Measurements from ENCODE around the gene SIAH2. TPM values are rescaled to one million over a fixed set of nuclear protein-coding genes. Genes with fewer than 3 reads are reported as not detected.

SIAH2 gene
- total and polyA plus RNA-seq, 2 of the 8 experiments (the other 6 are each of a cell fraction or from before 2014, with no cell fraction given), result 23.9 to 34.2 TPM

- H2AK5ac ChIP-seq (ENCODE audit: low read depth, low read length), result no peak overlapping the region
- H3K14ac ChIP-seq (ENCODE audit: insufficient read length), result no peak overlapping the region
- no peak overlapping the region for H4K8ac ChIP-seq (ENCODE audit: extremely low read depth, insufficient read depth, low read length)
- no peaks in the 10 kb centered on the region; the same call in 1 of the 2 replicates for H3K23me2 ChIP-seq (ENCODE audit: low read depth, low read length)
- no peak overlapping the region for H2BK12ac ChIP-seq (ENCODE audit: low read depth, low read length)
- 95% methylated on average over 1 of the region's 1 CpG; no CpG with 5 or more reads in 1 of the 2 experiments for WGBS, 2 experiments (ENCODE audit: extremely low coverage in 1 of 2, insufficient coverage in 1 of 2, insufficient read length in 1 of 2, insufficient replicate concordance in 2 of 2, low coverage in 1 of 2, low lambda C conversion rate in 2 of 2, missing lambda C conversion rate in 1 of 2)
- ChIA-PET POLR2A (ENCODE audit: partially characterized antibody) (interaction anchor here (1.0 kb wide), 1 partner anchor 17 kb away, joined by 4 read pairs; no protein-coding TSS in a partner anchor), CTCF (ENCODE audit: partially characterized antibody) (interaction anchor here (0.9 to 1.7 kb wide), 2 partner anchors 15 to 119 kb away, joined by 3 to 4 read pairs; no protein-coding TSS in a partner anchor)
- TF ChIP-seq JUN (IDR thresholded peaks at IDR 0.05; ENCODE audit: low read depth, low read length) (no peak), NANOG (IDR thresholded peaks at IDR 0.05; ENCODE audit: insufficient read depth, low read depth, low read length, poor library complexity, severe bottlenecking) (no peak), FOSL1 (IDR thresholded peaks at IDR 0.05; ENCODE audit: insufficient read depth, low read depth, low read length) (no peak), RAD21 (IDR thresholded peaks at IDR 0.05 in 1 of 2, conservative IDR thresholded peaks at IDR 0.05 in 1 of 2; ENCODE audit: low read depth in 2 of 2, low read length in 2 of 2) (no peak), KDM1A (IDR thresholded peaks at IDR 0.05; ENCODE audit: borderline replicate concordance, low read length) (no peak), HDAC6 (IDR thresholded peaks at IDR 0.05; ENCODE audit: low read depth, low read length) (no peak)
- no peak overlapping the region for H3K27ac ChIP-seq (ENCODE audit: low read depth, low read length)
- no peak overlapping the region for H2BK5ac ChIP-seq (ENCODE audit: low read depth, low read length)
- no peak overlapping the region for H3K4me2 ChIP-seq (ENCODE audit: insufficient read depth in 1 of 2, low read depth in 2 of 2, low read length in 2 of 2)
- H4K91ac ChIP-seq (replicated peaks; ENCODE audit: insufficient read length, low read length), result no peak overlapping the region
- FAIRE-seq, result no peak
- no peaks in the 10 kb centered on the region for H3K27me3 ChIP-seq (replicated peaks in 1 of 4; ENCODE audit: control insufficient read depth in 3 of 4, extremely low read depth in 1 of 4, insufficient read depth in 3 of 4, low read length in 3 of 4)
- no peaks in the 10 kb centered on the region for H3K4me1 ChIP-seq (replicated peaks in 1 of 4; ENCODE audit: control insufficient read depth in 3 of 4, insufficient read depth in 4 of 4, low read length in 3 of 4)
- DNase-seq (ENCODE audit: low read depth in 1 of 2, low spot score in 2 of 2), result no peak
- no peak overlapping the region for H3K56ac ChIP-seq (replicated peaks; ENCODE audit: insufficient read length, low read depth, low read length)
- H3K9me3 ChIP-seq (ENCODE audit: insufficient read depth in 2 of 2, low read depth in 1 of 2, low read length in 1 of 2), result no peaks in the 10 kb centered on the region
- H3K18ac ChIP-seq (ENCODE audit: extremely low read depth, low read length), result no peak overlapping the region
- no peak overlapping the region for H3K4me3 ChIP-seq (ENCODE audit: extremely low read depth in 1 of 4, insufficient read depth in 2 of 4, low read depth in 3 of 4, low read length in 4 of 4)
- no peak overlapping the region for H2BK15ac ChIP-seq (ENCODE audit: low read length)
- H3K23ac ChIP-seq (ENCODE audit: insufficient read length), result no peak overlapping the region
- no peaks in the 10 kb centered on the region; a peak in 1 of 4 replicates for H3K79me2 ChIP-seq (ENCODE audit: control insufficient read depth in 1 of 2, insufficient read depth in 2 of 2, low read length in 2 of 2)
- no peaks in the 10 kb centered on the region for H4K20me1 ChIP-seq (replicated peaks in 1 of 2; ENCODE audit: control insufficient read depth in 1 of 2, insufficient read depth in 2 of 2, low read length in 2 of 2)
- H3K36me3 ChIP-seq (ENCODE audit: control insufficient read depth in 2 of 4, insufficient read depth in 4 of 4, low read length in 3 of 4), result no peaks in the 10 kb centered on the region
- H3K79me1 ChIP-seq (ENCODE audit: low read depth, low read length), result peaks cover 8% of the 10 kb centered on the region
- no peak overlapping the region for H2BK120ac ChIP-seq (replicated peaks; ENCODE audit: low read depth, low read length)
- H3K9ac ChIP-seq (replicated peaks in 1 of 4; ENCODE audit: extremely low read depth in 1 of 4, low read depth in 3 of 4, low read length in 3 of 4), result no peak overlapping the region
- H2BK20ac ChIP-seq (ENCODE audit: low read length), result no peak overlapping the region
- no peak overlapping the region for H2AFZ ChIP-seq (ENCODE audit: low read length)
- H4K5ac ChIP-seq (ENCODE audit: insufficient read length, low read depth, low read length), result no peak overlapping the region
- H3K4ac ChIP-seq (replicated peaks; ENCODE audit: insufficient read length, low read depth, low read length), result no peak overlapping the region
These were observed 18.1 kb downstream of the SIAH2 start for GRCh38 chr3:150744919-150745211.
